Measurements from ENCODE around the gene PGGHG.
A peak's percentile ranks its signal among the peaks of the same experiment; 100 is the strongest.
"Not testable (repeated sequence)": the region's sequence is repeated elsewhere in the genome, so short reads cannot be mapped to it uniquely, and the experiment has no call there.

Gene PGGHG

DNA sequence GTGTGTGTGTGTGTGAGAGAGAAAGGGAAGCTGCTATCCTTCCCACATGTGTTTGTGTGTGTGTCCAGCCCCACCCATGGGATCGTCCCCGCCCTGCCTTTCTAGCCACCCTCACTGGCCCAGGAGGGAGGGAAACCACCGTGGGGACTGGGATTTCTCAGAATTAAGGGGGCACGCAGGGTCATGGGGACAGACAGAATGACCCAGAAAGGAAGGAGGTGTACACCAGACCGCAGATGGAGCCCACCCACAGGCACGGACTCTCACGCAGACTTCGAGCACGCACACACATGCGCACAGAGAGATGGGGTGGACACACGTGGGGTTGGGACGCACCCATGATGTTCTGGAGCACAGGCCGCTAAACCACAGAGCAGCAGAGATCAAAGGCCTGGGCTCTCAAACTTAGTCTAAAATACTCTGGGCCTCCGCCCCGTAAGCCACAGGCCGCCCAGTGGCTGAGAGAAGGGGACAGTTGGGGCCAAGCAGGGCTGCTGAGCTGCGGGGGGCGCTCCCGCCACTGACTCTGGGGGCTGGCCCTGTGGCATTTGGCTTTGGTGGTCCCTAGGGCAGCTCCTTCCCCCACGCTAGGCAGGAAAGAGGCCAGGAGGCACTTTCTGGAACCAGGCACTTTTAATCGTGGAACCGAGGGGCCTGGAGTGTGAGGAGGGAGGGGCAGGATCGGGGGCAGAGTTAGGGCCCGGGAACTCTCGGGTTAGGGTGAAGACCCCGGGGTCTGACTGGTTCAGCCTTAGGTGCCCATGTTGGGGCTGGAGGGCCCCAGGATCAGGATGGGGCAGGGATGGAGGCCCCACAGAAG is 8.9 kb downstream of the PGGHG start:
- DNase-seq: no peak

DNA sequence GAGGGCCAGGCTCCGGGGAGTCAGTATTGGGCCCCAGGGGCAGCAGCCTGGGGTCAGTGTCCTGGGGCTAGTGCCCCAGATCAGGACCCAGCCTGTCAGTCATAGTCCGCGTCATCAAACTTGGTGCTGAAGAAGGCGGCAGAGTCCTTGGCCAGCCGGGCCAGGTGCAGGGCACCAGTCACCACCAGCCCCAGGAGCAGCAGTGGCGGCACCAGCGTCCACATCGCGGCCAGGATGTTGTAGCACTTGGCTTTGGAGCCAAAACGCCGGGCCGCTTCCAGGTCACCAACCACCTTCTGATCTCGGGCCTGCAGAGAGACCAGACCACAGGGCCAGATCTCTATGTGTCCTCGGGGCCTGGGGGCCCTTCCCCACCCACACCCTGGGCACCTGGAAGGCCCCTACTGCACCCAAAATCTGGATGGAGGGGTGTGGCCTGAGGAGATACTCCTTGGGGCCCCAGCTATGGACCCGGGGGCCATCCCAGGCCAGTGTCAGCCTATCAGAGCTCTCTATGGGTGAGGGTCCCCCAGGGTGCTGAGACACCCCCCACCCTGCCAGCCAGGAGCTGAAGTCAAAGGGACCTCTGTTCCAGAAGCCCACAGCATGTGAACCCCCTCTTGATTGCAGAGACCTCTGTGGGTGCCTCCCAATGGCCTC is 9.6 kb downstream of the PGGHG start:
- no peak for DNase-seq

DNA sequence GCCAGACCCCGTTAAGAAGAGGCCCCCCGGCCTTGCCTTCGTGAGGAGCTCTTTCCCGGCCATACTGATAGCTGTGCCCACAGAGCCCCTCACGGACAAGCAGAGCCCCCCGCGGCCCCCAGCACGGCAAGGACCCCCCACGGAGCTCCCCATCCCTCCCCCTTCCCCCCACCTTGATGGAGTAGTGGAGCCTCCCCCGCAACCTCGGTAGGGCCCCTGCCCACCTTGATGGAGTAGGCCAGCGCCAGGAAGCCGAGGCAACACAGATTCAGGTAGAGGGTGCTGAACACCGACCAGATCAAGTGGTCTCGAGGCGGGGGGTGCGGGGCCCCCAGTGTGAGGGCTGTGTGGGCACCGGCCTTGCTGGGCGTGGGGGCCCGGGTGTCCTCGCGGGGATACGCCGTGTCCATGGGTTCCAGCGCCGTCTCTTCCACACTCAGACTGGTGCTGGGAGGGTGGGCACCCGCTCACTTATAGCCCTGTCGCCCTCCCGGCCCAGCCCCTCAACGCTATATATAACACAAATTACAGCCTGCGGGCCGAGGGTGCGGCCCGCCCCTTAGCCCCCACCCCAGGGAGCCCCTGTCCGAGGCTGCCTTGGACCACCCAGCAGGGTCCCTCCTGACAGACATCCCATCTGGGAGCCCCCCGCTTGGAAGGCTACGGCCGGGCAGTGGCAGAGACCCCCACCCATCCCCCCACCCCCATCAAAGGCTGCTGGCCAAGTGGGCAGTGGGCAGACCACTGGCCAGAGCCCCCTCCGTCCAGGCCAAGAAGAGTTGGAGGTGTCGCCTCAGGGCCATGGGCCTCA is 10.4 kb downstream of the PGGHG start, which contains the start of gene IFITM5:
IFITM5 (minus strand) TSS at position 446 of the 811 bp plus-strand sequence; CDS start at position 410, 36 bp downstream.
- no peak for DNase-seq

DNA sequence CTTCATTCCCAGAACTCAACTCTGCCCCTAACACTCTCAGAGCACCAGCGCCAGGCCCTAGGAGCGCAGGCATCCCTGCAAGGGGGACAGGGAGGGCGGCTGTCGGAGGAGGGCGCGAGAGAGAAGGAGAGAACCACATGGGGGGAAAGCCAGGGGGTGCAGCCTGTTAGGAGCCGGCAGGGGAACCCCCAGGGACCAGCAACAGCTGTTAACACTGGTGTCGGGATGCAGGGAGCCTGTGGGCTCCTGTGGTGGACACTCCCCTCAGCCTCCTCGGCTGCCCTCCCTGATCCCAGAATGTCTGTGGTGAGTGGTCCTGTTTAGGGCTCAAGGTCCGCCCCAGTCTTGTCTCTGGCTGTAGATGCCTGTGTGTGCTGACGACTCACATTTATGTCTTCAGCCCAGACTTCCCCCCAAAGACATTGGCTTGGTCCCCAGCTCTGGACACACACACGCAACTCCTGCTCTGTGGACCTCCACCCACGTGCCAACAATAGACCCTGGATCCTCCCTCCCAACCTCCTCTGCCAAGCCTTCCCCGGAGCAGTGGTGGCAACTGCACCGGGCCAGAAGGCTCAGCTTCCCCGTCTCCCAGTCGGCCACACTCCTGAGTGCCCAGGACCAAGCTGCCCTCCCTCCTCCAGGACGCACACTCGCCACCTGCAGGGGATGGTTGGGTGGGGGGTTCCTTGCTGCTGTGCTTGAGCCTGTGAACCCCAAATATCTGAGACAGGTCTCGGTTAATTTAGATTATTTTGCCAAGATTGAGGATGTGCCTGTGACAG is 11.2 kb downstream of the PGGHG start:
- no peak for DNase-seq

DNA sequence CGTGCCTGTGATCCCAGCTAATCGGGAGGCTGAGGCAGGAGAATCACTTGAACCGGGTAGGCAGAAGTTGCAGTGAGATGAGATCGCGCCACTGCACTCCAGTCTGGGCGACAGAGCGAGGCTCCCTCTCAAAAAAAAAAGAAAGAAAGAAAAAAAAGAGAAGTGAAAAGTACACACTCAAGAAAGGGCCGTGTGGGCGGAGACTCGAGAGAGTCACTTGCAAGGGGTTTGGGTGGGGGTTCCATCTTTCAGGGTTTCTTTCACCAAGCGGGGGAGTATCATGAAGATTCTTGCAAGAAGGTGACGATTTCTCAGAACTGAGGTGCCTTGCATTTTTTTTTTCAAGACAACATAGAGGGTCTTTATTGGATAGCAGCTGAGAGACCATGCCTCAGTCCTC is 14.4 kb downstream of the PGGHG start:
- DNase-seq: no peak

DNA sequence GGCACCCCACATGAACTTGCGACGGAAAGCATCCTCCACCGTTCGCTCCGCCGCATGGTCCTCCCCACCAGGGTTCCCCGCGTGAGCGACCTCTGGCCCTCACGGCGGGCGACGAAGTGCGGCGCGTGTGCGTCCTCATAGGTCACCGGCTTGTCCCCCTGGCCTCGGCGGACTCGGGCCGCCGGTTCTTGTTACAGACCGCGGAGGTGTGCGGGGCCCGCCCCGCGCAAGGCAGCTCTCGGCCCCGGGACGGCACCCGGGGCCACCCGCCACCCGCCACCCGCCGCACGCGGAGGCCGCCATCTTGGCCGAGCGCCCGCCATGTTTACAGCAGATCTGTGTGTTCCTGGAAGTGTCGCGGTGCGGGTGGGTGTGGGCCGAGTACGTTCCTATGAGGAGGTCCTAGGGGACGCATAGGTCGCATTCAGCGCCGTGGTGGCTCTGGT is 15.2 kb downstream of the PGGHG start:
- DNase-seq: no peak

DNA sequence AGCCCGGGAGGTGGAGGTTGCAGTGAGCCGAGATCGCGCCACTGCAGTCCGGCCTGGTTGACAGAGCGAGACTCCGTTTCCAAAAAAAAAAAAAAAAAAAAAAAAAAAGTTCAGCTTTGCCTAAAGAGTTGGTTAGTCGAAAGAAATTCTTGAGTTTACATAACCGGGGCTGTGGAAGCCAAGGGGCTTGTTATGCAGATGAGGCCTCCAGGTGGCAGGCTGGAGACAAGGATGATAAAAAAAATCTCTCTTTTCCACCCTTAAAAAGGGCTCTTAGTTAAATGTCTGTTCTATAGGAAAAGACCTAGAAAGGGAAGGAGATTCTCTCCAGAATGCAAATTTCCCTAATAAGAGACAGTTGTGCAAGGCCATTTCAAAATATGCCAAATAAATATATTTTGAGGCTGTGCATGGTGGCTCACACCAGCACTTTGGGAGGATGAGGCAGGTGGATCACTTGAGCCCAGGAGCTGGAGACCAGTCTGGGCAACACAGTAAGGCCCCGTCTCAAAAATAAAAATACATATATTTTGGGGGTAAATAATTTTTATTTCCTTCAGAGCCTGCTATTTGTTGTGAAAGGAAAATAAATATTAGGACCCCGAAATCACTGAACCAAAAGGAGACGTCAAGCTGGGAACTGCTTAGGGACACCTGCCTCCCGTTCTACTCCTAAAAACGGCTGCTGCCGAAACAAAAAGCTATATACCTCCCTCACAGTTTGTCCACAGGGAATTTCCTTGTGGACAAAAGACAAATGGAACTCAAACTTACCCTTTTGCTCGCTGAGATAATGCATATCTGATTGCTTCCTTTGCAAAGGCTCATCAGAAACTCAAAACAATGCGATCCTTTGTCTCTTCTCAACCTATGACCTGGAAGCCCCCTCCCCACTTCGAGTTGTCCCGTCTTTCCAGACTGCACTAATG is 16.3 kb downstream of the PGGHG start:
- DNase-seq: no peak

DNA sequence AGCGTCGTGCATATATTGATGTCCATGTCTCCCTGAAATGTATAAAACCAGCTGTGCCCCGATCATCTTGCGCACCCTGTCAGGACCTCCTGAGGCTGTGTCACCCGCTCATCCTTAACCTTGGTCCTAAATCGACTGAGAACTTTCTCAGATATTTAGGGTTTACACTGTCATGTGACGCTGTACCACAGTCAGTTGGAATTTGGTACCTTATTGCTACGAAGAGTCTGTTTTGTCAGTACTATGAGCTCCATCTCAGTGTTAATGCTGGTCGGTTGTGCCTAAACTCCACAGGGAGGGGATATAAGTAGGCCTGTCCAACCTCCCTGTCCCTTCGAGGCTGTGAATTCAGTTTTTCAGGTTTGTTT is 16.9 kb downstream of the PGGHG start:
- no peak for DNase-seq

DNA sequence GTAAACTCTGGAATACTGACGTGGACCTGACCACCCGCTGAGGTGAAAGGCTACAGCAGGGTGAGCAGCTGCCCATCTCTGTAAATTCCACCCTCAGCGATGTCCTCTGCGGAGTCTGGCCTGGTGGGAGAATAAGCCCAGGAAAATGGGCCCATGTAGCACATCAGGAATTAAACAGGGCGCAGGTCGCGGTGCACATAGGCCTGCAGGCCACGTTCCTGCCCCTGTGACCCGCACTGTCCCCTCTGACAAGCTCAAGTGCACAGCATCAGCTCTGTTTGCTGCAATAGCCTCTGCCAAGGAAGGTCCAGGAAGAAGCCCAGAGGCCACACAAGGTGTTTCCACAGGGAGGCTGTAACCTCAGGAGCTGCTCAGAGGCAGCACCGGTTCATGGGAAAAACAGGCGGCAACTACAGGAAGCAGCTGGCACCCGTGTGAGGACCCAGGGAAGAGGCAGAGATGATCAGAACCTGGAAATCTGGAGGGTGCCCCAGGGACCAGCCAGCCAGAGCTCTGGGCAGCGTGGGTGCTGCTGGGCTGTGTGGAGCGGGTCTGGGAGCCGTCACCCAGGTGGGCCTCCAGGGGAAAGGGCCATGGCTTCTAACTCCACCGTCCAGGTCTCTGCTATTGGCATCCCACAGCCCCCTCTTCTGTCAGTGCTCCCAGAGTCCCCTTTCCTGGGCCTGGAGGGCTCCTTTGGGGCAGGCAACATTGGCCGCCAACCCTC is 17.9 kb downstream of the PGGHG start:
- no peak for DNase-seq

DNA sequence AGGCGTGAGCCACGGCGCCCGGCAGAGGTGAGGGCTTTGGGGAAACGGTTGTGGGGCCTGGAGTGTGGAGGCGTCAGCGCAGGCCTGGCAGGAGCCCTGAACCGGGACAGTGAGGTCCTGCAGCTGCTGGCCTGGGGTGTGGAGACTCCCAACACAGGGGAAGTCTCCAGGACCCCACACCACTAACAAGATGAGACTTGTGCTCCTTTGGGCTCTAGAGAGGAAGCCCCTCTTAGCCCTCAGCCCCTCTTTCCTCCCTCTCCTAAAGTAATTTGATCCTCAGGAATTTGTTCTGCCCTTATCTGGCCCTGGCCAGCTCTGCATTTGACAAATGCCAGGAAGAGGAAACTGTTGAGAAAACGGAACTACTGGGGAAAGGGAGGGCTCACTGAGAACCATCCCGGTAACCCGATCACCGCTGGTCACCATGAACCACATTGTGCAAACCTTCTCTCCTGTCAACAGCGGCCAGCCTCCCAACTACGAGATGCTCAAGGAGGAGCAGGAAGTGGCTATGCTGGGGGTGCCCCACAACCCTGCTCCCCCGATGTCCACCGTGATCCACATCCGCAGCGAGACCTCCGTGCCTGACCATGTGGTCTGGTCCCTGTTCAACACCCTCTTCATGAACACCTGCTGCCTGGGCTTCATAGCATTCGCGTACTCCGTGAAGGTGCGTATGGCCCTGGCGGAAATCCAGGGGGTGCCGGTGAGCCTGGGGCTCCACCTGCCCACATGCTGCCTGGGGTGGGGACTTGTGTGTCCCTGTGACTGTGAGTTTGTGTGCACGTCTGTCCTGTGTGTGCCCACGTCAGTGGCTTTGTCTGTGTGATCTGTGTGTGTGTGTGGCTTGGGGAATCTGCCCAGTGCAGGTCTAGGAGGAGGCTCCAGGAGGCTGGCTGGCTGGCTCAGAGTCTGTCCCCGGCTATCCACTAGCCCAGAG is 19.1 kb downstream of the PGGHG start, which contains the start of gene IFITM2:
IFITM2 (plus strand) TSS at position 51 of the 943 bp plus-strand sequence; CDS start at position 428, 377 bp downstream.
- peak in 3 of 14 donors; percentile 15 to 52 (median 27) for DNase-seq

DNA sequence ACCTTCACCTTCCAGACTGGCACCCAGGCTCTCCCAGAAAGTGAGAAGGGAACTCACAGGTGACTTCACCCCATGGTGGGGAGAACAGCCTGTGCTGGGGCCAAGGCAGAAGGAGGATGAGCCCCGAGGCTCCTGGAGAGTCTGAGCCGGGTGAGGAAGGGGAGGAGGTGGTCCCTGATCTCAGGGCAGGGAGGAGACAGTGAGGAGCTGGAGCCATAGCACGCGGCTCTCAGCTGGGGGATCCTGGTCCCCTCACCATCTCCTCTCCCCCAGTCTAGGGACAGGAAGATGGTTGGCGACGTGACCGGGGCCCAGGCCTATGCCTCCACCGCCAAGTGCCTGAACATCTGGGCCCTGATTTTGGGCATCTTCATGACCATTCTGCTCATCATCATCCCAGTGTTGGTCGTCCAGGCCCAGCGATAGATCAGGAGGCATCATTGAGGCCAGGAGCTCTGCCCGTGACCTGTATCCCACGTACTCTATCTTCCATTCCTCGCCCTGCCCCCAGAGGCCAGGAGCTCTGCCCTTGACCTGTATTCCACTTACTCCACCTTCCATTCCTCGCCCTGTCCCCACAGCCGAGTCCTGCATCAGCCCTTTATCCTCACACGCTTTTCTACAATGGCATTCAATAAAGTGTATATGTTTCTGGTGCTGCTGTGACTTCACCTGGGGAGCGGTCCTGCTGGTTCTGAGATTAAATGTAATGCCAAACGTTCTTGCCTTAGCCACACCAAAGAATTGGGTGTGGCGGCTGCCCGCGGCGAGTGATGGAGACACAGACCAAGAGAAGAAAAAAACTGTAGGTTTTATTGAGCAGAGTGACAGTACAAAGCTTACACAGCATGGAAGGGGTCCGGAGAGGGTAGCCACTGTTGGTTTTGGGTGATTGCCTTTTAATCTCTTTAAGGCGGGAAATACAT is 20.1 kb downstream of the PGGHG start:
- not testable (repeated sequence) for DNase-seq

DNA sequence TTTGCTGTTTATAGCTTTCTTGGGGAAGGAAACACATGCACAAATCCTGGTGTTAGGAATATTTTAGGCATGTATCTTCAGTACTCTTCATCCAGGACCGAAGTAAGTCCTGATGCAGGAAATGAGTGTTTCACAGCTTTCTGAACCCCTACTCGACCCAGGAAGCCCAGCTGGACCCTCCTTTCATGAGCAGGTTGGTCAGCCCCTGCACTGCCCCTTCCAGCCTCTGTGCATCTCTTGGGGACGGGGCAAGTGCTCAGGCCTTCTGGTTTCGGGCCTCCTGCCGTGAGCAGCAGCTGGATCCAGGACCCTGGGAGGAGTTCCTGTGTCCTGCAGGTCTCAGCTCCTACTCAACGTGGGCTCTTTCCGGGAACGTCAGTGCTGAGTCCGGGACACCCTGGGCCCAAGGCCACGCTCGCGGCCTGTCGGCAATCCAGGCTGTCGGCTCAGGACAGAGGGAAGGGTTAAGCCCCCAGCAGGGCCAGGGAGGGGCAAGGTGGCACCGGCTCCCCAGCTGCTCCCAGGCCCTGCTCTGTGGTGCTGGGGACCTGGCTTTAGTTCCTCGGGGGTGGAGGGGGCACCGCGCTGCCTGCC is 21.1 kb downstream of the PGGHG start:
- not testable (repeated sequence) for DNase-seq

DNA sequence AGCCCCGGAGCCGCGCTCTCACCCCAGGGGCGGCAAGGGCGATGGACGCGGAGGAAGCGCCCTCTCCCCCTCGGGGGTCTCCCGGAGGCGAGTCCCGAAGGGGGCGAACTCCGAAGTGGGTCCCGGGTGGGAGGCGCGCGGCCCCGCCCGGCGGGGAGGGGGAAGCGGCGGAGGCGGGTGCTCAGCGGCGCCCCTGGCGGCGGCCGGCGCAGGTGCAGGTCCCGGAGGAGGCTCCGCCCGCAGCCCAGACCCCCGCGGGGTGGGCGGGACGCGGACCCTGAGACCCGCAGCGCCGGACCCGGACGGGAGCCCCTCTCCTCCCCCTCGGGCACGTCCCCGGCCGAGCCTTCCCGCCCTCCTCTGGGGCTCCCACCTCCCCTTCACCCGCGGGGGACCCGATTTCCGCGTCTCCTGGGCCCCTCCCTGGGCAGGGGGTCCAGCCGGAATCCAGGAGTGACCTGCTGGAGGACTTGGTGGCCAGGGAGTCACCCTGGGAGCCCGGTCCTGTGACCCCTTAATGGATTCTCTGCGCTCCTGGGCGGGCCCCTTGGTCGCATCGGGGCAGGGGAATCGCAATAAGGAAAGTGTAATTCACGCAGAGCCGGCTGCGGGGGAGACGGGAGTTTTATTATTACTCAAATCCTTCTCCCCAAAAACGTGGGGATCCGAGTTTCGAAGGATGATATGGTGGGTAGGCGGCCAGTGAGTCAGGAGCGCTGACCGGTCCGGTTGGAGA is 22.3 kb downstream of the PGGHG start:
- not testable (repeated sequence) for DNase-seq

DNA sequence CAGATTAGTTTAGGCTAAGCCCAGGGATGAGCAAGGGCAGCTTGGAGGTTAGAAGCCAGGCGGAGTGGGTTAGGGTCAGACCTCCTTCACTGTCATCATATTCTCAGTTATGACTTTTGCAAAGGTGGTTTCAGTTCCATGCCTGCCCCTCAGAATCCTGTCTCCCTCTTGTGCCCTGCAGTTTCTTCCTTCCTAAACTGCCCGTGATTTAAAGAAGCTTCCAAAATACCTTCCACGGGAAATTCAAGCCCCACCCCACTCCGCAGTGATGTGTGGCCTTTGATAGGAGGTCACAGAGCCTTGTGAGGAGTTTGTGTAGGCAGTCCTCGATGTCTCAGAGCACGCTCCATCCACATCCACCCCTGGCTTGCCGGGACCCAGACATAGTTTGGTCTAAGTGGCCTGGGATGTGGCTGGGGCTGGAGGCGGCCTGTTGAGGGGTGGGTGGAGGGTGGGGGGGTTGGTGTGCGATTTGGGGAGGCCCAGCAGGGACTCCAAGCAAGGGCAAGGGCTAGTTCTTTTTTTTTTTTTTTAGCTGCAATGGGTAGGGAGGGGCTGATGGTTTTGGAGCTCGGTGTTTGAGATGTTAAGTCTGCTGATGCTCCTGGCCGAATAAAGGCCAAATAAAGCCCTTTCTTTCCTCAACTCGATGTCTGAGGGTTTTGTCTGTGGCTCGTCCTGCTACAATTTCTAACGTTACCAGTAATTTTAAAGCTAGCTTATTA is 23.3 kb downstream of the PGGHG start:
- DNase-seq: no peak

DNA sequence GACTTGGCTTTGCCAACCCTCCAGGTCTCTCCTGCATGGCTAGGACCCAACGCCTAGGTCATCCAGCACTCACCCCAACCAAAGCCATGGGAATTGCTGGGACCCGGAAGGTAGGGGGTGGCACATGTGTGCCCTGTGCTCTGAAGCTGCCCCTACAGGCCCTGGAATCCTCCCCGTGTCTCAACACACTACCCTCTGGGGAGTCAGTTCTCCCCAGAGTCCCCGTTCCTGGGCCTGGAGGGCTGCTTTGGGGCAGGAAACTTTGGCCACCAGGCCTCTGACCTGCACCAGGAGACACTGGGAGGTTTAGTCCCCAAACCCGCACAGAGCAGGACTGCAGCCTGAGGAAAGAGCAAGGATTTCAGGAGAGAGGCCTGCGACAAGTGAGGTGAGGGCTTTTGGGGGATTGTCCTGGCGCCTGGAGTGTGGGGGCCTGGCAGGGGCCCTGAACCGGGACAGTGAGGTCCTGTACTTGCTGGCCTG is 24.4 kb downstream of the PGGHG start:
- no peak for DNase-seq

Data from C1 segment of cervical spinal cord (tissue), 14 donors.